22Rv1 (cell line): ENCODE data around the gene PANX1.

Source experiments
- H3K27ac ChIP-seq: fragments of 450-650 bp; 2 replicates; pipeline ENCODE4 v1.5.1; 2017
- ZFX ChIP-seq: fragments of 450-650 bp; IDR thresholded peaks from 2 replicates; pipeline ENCODE4 v1.6.1; 2017; ENCODE audit warnings: antibody characterized with exemption, borderline replicate concordance
- TF ChIP-seq, protein P1 (sequence below): fragments of 450-650 bp; IDR thresholded peaks from 2 replicates; pipeline ENCODE4 v1.5.1; 2017; ENCODE audit warnings: mild to moderate bottlenecking

Gene PANX1

DNA sequence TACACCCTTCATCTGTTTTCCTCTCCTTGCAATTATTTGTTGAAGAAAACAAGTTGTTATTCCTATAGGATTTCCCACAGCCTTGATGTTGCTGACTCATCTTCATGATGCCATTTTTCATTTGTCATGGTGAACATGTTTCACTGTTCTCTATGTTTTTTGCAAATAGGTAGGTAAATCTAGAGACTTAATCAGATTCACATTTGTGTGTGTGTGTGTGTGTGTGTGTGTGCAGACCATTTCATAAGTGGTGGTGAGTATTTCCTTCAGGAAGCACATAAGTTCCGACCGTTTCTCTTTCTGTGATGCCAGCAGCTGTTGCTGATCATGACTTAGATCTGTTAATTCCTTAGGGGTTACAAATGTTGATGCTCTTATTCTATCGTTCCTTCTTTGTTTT lies 95.4 kb downstream of the PANX1 start:
- no peak overlapping the region for H3K27ac ChIP-seq

More for the DNA sequence above, 95.4 kb downstream of the PANX1 start:
- no peak for TF ChIP-seq ZFX
- TF ChIP-seq, protein P1, sequence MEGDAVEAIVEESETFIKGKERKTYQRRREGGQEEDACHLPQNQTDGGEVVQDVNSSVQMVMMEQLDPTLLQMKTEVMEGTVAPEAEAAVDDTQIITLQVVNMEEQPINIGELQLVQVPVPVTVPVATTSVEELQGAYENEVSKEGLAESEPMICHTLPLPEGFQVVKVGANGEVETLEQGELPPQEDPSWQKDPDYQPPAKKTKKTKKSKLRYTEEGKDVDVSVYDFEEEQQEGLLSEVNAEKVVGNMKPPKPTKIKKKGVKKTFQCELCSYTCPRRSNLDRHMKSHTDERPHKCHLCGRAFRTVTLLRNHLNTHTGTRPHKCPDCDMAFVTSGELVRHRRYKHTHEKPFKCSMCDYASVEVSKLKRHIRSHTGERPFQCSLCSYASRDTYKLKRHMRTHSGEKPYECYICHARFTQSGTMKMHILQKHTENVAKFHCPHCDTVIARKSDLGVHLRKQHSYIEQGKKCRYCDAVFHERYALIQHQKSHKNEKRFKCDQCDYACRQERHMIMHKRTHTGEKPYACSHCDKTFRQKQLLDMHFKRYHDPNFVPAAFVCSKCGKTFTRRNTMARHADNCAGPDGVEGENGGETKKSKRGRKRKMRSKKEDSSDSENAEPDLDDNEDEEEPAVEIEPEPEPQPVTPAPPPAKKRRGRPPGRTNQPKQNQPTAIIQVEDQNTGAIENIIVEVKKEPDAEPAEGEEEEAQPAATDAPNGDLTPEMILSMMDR = no peak
